Astrocyte (in vitro differentiated cells and primary cell): ENCODE measurements around the gene TFF1. TPM values are rescaled to one million over a fixed set of nuclear protein-coding genes. Genes with fewer than 3 reads are reported as not detected.

Experiments used
- DNase-seq: peaks from one replicate; pipeline ENCODE4 v3.0.0-alpha.2; 2010; ENCODE audit warnings: low read depth
- FAIRE-seq: peaks from 2 replicates; lab custom pipeline; 2011; peaks lifted over from hg19 to GRCh38; lab: Jason Lieb, UNC
- H2AFZ ChIP-seq: 2 replicates; pipeline ENCODE4 v1.6.0; 2012; ENCODE audit warnings: low read depth, low read length, inconsistent platforms
- H3K27ac ChIP-seq: 2 replicates; pipeline ENCODE4 v1.5.1; 2011; ENCODE audit warnings: low read depth, low read length, inconsistent platforms
- H3K27me3 ChIP-seq: 2 replicates; pipeline ENCODE4 v1.6.0; 2011; ENCODE audit warnings: low read length, inconsistent platforms; ENCODE audit not compliant: insufficient read depth
- H3K36me3 ChIP-seq: 2 replicates; pipeline ENCODE4 v1.5.1; 2011; ENCODE audit warnings: low read length, inconsistent platforms; ENCODE audit not compliant: insufficient read depth
- H3K4me1 ChIP-seq: 2 replicates; pipeline ENCODE4 v1.5.1; 2011; ENCODE audit warnings: low read length, inconsistent platforms; ENCODE audit not compliant: insufficient read depth
- H3K4me2 ChIP-seq: 2 replicates; pipeline ENCODE4 v1.6.0; 2012; ENCODE audit warnings: low read length, inconsistent platforms
- H3K4me3 ChIP-seq: 2 replicates; pipeline ENCODE4 v1.5.1; 2011; ENCODE audit warnings: low read depth, mild to moderate bottlenecking, low read length, inconsistent platforms; ENCODE audit not compliant: insufficient read depth
- H3K79me2 ChIP-seq: 2 replicates; pipeline ENCODE4 v1.6.0; 2012; ENCODE audit warnings: mild to moderate bottlenecking, low read length, inconsistent platforms; ENCODE audit not compliant: insufficient read depth
- H3K9ac ChIP-seq: 2 replicates; pipeline ENCODE4 v1.6.0; 2012; ENCODE audit warnings: mild to moderate bottlenecking, low read length, inconsistent platforms
- H3K9me3 ChIP-seq: 2 replicates; pipeline ENCODE4 v1.5.1; 2012; ENCODE audit warnings: low read depth, mild to moderate bottlenecking, low read length, inconsistent platforms; ENCODE audit not compliant: insufficient read depth
- H4K20me1 ChIP-seq: 2 replicates; pipeline ENCODE4 v1.6.0; 2012; ENCODE audit warnings: low read length, inconsistent platforms; ENCODE audit not compliant: insufficient read depth
- H3K27ac Mint-ChIP-seq: one replicate; pipeline ENCODE4 v1.8.0; 2021; ENCODE audit warnings: mild to moderate bottlenecking, mixed read lengths; ENCODE audit not compliant: unreplicated experiment
- H3K27me3 Mint-ChIP-seq: one replicate; pipeline ENCODE4 v1.8.0; 2021; ENCODE audit warnings: low read depth, mixed read lengths; ENCODE audit not compliant: unreplicated experiment
- H3K36me3 Mint-ChIP-seq: one replicate; pipeline ENCODE4 v1.8.0; 2021; ENCODE audit warnings: low read depth, mixed read lengths; ENCODE audit not compliant: unreplicated experiment
- H3K4me1 Mint-ChIP-seq: one replicate; pipeline ENCODE4 v1.8.0; 2021; ENCODE audit warnings: low read depth, mixed read lengths; ENCODE audit not compliant: unreplicated experiment
- H3K4me3 Mint-ChIP-seq: one replicate; pipeline ENCODE4 v1.8.0; 2021; ENCODE audit warnings: mild to moderate bottlenecking, moderate library complexity, mixed read lengths; ENCODE audit not compliant: unreplicated experiment
- H3K9me3 Mint-ChIP-seq: one replicate; pipeline ENCODE4 v1.8.0; 2021; ENCODE audit warnings: mild to moderate bottlenecking, mixed read lengths; ENCODE audit not compliant: unreplicated experiment
- EZH2 ChIP-seq: IDR thresholded peaks from 2 replicates; pipeline ENCODE4 v1.6.1; 2012; ENCODE audit warnings: mild to moderate bottlenecking, low read length, inconsistent platforms; ENCODE audit not compliant: insufficient read depth
- total RNA-seq: library from RNA; stranded (reverse); gene quantifications from 2 replicates; pipeline ENCODE4 v1.2.1, GENCODE V29; 2021
- TF ChIP-seq, protein P1 (sequence below): IDR thresholded peaks from 2 replicates; pipeline ENCODE4 v1.5.1; 2011; ENCODE audit warnings: low read depth, mild to moderate bottlenecking, inconsistent platforms, low read length, moderate library complexity; ENCODE audit not compliant: insufficient read depth

Gene TFF1
- total RNA-seq, 1 donor from 2014 or later, result not detected

DNA sequence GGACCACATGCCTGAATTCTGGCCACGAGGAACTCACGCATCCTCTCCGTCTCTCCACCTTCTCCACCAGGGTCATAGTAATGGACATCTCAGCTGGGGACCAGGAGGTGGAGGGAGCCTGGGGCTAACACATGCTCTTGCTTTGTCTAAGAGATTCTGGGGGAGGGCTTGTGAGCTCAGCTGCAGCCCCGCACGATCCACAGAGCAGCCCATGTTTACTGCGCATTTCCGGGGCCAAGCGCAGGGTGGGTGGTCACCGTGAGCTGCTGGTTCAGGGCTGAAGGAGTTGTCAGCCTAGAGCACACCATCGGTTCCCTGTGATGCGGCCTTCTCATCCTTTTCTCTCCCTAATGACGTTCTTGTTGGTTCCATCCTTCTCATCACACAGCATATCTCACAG, 8.1 kb downstream of the TFF1 start:
- Mint-ChIP-seq H3K36me3 (no peaks in the 10 kb centered on the region), H3K27ac (no peak overlapping the region), H3K4me3 (no peak overlapping the region), H3K9me3 (peaks cover 21% of the 10 kb centered on the region), H3K27me3 (peaks cover 33% of the 10 kb centered on the region), H3K4me1 (no peaks in the 10 kb centered on the region)
- Histone ChIP-seq H2AFZ (no peak overlapping the region), H3K27ac (no peak overlapping the region), H3K4me1 (no peaks in the 10 kb centered on the region), H3K79me2 (no peaks in the 10 kb centered on the region), H3K36me3 (no peaks in the 10 kb centered on the region), H3K9ac (no peak overlapping the region), H3K4me2 (no peak overlapping the region), H3K4me3 (no peak overlapping the region), H4K20me1 (no peaks in the 10 kb centered on the region), H3K9me3 (no peaks in the 10 kb centered on the region), H3K27me3 (no peaks in the 10 kb centered on the region)
- TF ChIP-seq EZH2, result no peak
- TF ChIP-seq, protein P1, sequence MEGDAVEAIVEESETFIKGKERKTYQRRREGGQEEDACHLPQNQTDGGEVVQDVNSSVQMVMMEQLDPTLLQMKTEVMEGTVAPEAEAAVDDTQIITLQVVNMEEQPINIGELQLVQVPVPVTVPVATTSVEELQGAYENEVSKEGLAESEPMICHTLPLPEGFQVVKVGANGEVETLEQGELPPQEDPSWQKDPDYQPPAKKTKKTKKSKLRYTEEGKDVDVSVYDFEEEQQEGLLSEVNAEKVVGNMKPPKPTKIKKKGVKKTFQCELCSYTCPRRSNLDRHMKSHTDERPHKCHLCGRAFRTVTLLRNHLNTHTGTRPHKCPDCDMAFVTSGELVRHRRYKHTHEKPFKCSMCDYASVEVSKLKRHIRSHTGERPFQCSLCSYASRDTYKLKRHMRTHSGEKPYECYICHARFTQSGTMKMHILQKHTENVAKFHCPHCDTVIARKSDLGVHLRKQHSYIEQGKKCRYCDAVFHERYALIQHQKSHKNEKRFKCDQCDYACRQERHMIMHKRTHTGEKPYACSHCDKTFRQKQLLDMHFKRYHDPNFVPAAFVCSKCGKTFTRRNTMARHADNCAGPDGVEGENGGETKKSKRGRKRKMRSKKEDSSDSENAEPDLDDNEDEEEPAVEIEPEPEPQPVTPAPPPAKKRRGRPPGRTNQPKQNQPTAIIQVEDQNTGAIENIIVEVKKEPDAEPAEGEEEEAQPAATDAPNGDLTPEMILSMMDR, result no peak
- DNase-seq, result no peak
- FAIRE-seq, result no peak

DNA sequence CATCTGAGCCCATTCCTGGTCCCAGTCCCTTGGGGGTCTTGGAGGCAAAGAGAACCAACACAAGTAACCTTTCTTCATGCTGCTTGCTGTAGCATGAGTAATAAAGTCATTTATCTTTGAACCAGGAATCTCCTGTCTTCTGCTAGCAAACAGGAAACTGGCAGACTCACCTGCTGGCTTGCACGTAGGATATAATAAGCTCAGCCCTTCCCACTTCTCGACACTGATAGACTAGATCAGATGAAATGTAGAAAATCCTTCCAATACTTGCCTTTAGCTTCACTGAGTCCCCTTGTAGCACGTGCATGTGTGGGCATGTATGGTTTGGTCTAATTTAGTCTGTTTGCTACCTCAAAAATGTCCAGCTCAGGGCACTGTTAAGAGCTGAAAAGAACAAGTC, 9.0 kb downstream of the TFF1 start:
- no peak for FAIRE-seq
- H3K27ac Mint-ChIP-seq, result no peak overlapping the region

GRCh38 chr21:42356650-42357049, 9.7 kb downstream of the TFF1 start:
- no peak overlapping the region for H2AFZ ChIP-seq
- Mint-ChIP-seq H3K36me3 (no peaks in the 10 kb centered on the region), H3K9me3 (peaks cover 25% of the 10 kb centered on the region), H3K4me1 (no peaks in the 10 kb centered on the region), H3K4me3 (no peak overlapping the region), H3K27ac (no peak overlapping the region), H3K27me3 (peaks cover 29% of the 10 kb centered on the region)
- no peaks in the 10 kb centered on the region for H3K36me3 ChIP-seq
- H3K4me2 ChIP-seq, result no peak overlapping the region
- no peak overlapping the region for H3K9ac ChIP-seq
- no peaks in the 10 kb centered on the region for H3K4me1 ChIP-seq
- no peaks in the 10 kb centered on the region for H3K9me3 ChIP-seq
- TF ChIP-seq, protein P1, result no peak
- TF ChIP-seq EZH2, result no peak
- FAIRE-seq (no peak), DNase-seq (no peak)
- H3K79me2 ChIP-seq, result no peaks in the 10 kb centered on the region
- H3K27me3 ChIP-seq, result no peaks in the 10 kb centered on the region
- no peak overlapping the region for H3K27ac ChIP-seq
- no peaks in the 10 kb centered on the region for H4K20me1 ChIP-seq
- H3K4me3 ChIP-seq, result no peak overlapping the region

More for the DNA sequence above, 9.0 kb downstream of the TFF1 start:
- Mint-ChIP-seq H3K9me3 (peaks cover 24% of the 10 kb centered on the region), H3K4me3 (no peak overlapping the region), H3K27me3 (peaks cover 34% of the 10 kb centered on the region), H3K4me1 (no peaks in the 10 kb centered on the region), H3K36me3 (no peaks in the 10 kb centered on the region)
- H3K79me2 ChIP-seq, result no peaks in the 10 kb centered on the region
- H3K4me1 ChIP-seq, result no peaks in the 10 kb centered on the region
- H3K27me3 ChIP-seq, result no peaks in the 10 kb centered on the region
- no peak overlapping the region for H2AFZ ChIP-seq
- H4K20me1 ChIP-seq, result no peaks in the 10 kb centered on the region
- H3K4me2 ChIP-seq, result no peak overlapping the region
- no peak overlapping the region for H3K27ac ChIP-seq
- H3K9me3 ChIP-seq, result no peaks in the 10 kb centered on the region
- H3K9ac ChIP-seq, result no peak overlapping the region
- DNase-seq, result no peak
- TF ChIP-seq EZH2, result no peak
- TF ChIP-seq, protein P1, result no peak
- no peak overlapping the region for H3K4me3 ChIP-seq
- H3K36me3 ChIP-seq, result no peaks in the 10 kb centered on the region
